Lower leg skin (tissue), 4 donors: ENCODE measurements around the gene LYL1. TPM values are rescaled to one million over a fixed set of nuclear protein-coding genes. Genes with fewer than 3 reads are reported as not detected.

ENCODE experiments used
- DNase-seq, 2 donors: peaks; one replicate each; pipeline ENCODE4 v3.0.0-alpha.2; 2019; ENCODE audit warnings: low spot score in 2 of 2
- H3K4me3 ChIP-seq: fragments of 200-600 bp; sonication (generic); 2 replicates; pipeline ENCODE4 v1.5.1; 2017; ENCODE audit warnings: mild to moderate bottlenecking, low read depth; ENCODE audit not compliant: poor library complexity, severe bottlenecking
- CTCF ChIP-seq, 3 donors: fragments of 450-650 bp; IDR thresholded peaks; one replicate each; pipeline ENCODE4 v1.5.1; 2016; ENCODE audit warnings: antibody characterized with exemption in 3 of 3, mild to moderate bottlenecking in 3 of 3, moderate library complexity in 2 of 3
- POLR2A ChIP-seq, 2 donors: fragments of 450-650 bp; IDR thresholded peaks; one replicate each; pipeline ENCODE4 v1.6.1; 2016 to 2017; ENCODE audit warnings: antibody characterized with exemption in 2 of 2, mild to moderate bottlenecking in 1 of 2, moderate library complexity in 1 of 2
- whole genome bisulfite sequencing, 2 donors: methylation state at CpG; one replicate each; pipeline ENCODE4 v1.1.5; 2018; 5-methylcytosine and 5-hydroxymethylcytosine counted together
- intact Hi-C: fragments of 100-400 bp; cut with DNase I; formaldehyde crosslinking; loops from one replicate; pipeline ENCODE4 v1.15.0; 2023; ENCODE audit warnings: low total_unique reads
- total RNA-seq, 4 donors: library from RNA; depleted of rRNA; stranded (reverse); fragments of >200 nt; gene quantifications; one replicate each; pipeline ENCODE4 v1.1.0, GENCODE V29; 2016

Gene LYL1
- total RNA-seq, 4 donors from 2014 or later = 4.9 to 8.3 (median 7.0) TPM

GRCh38 chr19:13095934-13096927, 6.4 kb downstream of the LYL1 start:
- intact Hi-C loops = loop anchor here (5.0 kb wide), 1 partner anchor 119 kb away; no protein-coding TSS in a partner anchor
- no peak for DNase-seq
- WGBS, 2 donors = 39 to 60% methylated on average over 35 to 44 of the region's 44 CpGs
- H3K4me3 ChIP-seq = no peak overlapping the region
- TF ChIP-seq POLR2A (IDR thresholded peaks at IDR 0.05) (no peak), CTCF (IDR thresholded peaks at IDR 0.05) (peak in 1 of 3 donors; percentile 21)

- TF ChIP-seq CTCF (IDR thresholded peaks at IDR 0.05) (no peak), POLR2A (IDR thresholded peaks at IDR 0.05) (no peak)
- DNase-seq = no peak
- intact Hi-C loops = loop anchor here (5.0 kb wide), 1 partner anchor 118 kb away; no protein-coding TSS in a partner anchor
- 54 to 78% methylated on average over 24 to 25 of the region's 25 CpGs for WGBS, 2 donors
- H3K4me3 ChIP-seq = no peak overlapping the region
Measured at GRCh38 chr19:13095393-13095784, 7.3 kb downstream of the LYL1 start.

- intact Hi-C loops = loop anchor here (5.0 kb wide), 1 partner anchor 118 kb away; no protein-coding TSS in a partner anchor
- no peak for TF ChIP-seq CTCF (IDR thresholded peaks at IDR 0.05)
- TF ChIP-seq POLR2A (IDR thresholded peaks at IDR 0.05) = no peak
- no peak overlapping the region for H3K4me3 ChIP-seq
- no peak for DNase-seq
- WGBS, 2 donors = 48 to 57% methylated on average over 15 to 16 of the region's 16 CpGs
Measured at GRCh38 chr19:13094771-13095392, 7.8 kb downstream of the LYL1 start.

GRCh38 chr19:13094106-13094504, 8.6 kb downstream of the LYL1 start:
- TF ChIP-seq POLR2A (IDR thresholded peaks at IDR 0.05) = no peak
- TF ChIP-seq CTCF (IDR thresholded peaks at IDR 0.05) = no peak
- 30 to 36% methylated on average over 5 of the region's 5 CpGs for WGBS, 2 donors
- intact Hi-C loops = no loop called here
- no peak for DNase-seq
- no peak overlapping the region for H3K4me3 ChIP-seq

- no peak overlapping the region for H3K4me3 ChIP-seq
- peak; percentile 86 to 97 for DNase-seq
- peak in 1 of 3 donors; percentile 85 for TF ChIP-seq CTCF (IDR thresholded peaks at IDR 0.05)
- TF ChIP-seq POLR2A (IDR thresholded peaks at IDR 0.05) = no peak
- WGBS, 2 donors = 39 to 42% methylated on average over 10 to 11 of the region's 12 CpGs
- intact Hi-C loops = no loop called here
Measured at GRCh38 chr19:13093407-13094105, 9.1 kb downstream of the LYL1 start.
